Colonic mucosa (tissue), 4 donors: ENCODE data around the gene CFAP206. TPM values are rescaled to one million over a fixed set of nuclear protein-coding genes. Genes with fewer than 3 reads are reported as not detected.

Experiments
- DNase-seq: peaks from one replicate; pipeline ENCODE4 v3.0.0-alpha.2; 2020
- H3K27ac ChIP-seq: fragments of 200-600 bp; one replicate; pipeline ENCODE4 v1.8.0; 2021
- H3K27me3 ChIP-seq: fragments of 200-600 bp; one replicate; pipeline ENCODE4 v1.8.0; 2021
- H3K36me3 ChIP-seq: fragments of 200-600 bp; one replicate; pipeline ENCODE4 v1.8.0; 2021
- H3K4me1 ChIP-seq: fragments of 200-600 bp; one replicate; pipeline ENCODE4 v1.8.0; 2021; ENCODE audit warnings: mild to moderate bottlenecking
- H3K4me3 ChIP-seq: fragments of 200-600 bp; one replicate; pipeline ENCODE4 v1.8.0; 2021
- H3K9ac ChIP-seq, 2 donors: one replicate each; pipeline ENCODE4 v1.7.0; 2013; ENCODE audit warnings: control low read depth in 2 of 2, low read depth in 2 of 2, low read length in 2 of 2
- H3K9me3 ChIP-seq: fragments of 200-600 bp; one replicate; pipeline ENCODE4 v1.8.0; 2021
- CTCF ChIP-seq: fragments of 200-600 bp; IDR thresholded peaks from one replicate; pipeline ENCODE4 v1.8.0; 2022; ENCODE audit warnings: antibody characterized with exemption, mild to moderate bottlenecking
- intact Hi-C: fragments of 100-400 bp; cut with DNase I; formaldehyde crosslinking; loops from one replicate; pipeline ENCODE4 v1.14.1; 2022
- total RNA-seq, 2 donors: library from RNA; stranded (reverse); fragmentation: NEBNext Ultra II Directional in 1 of 2; extraction: Animal tissue kit (Norgen Biotek cat#: 25700) in 1 of 2; gene quantifications; one replicate each; pipeline ENCODE4 v1.2.1, GENCODE V29; 2021
- donor health status: healthy.
- donor health status: DM: no; HTN: no; CAD: no.
- donor health status: DM: no; HTN: no; CAD: no.

CFAP206 gene
- total RNA-seq, 2 donors from 2014 or later, result 0.20 TPM; not detected in 1

DNA sequence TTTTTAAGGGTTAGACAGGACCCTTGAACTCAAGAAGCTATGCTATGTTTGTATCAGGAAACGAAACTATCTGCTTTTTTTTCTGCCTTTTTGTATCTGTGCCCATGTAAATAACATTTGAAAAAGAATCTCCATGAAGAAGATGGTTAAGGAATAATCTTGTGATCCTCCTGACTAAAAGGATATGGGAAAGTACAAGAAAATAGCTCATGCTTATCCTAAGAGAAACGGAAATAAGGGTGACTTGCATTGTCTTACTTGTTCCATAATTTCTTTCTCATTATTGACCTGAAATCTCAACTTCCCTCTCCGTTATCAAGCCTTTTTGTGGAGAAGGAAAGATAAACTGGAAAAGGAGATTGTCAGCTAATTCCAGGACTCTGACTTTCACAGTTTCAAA is 5.9 kb upstream of the CFAP206 start:
- TF ChIP-seq CTCF, result no peak

DNA sequence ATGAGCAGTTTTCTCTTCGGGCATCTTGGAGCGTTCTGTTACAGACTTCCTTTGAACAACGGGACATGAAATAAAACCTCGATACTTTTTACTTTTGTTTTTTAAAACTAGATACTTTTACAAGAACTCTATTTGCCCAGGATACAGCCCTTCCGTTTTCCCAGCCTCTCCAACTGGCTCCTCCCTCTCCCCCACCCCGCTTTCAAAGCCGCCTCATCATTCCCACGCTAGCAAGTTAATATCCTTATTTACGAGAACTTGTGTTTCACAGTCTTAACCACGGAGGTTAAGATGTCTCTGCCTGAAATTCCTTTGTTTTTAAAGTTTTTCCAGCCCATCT is 241 bp upstream of the CFAP206 start:
- Histone ChIP-seq H3K9ac (no peak overlapping the region), H3K4me1 (no peaks in the 10 kb centered on the region), H3K36me3 (no peaks in the 10 kb centered on the region), H3K9me3 (no peaks in the 10 kb centered on the region), H3K27me3 (no peaks in the 10 kb centered on the region), H3K27ac (peak overlapping the region; percentile 86), H3K4me3 (peak overlapping the region; percentile 99)
- DNase-seq, result no peak
- intact Hi-C loops, result no loop called here
- TF ChIP-seq CTCF, result no peak

More for the DNA sequence above, 5.9 kb upstream of the CFAP206 start:
- intact Hi-C loops, result no loop called here
- no peak overlapping the region for H3K4me3 ChIP-seq
- no peak overlapping the region for H3K9ac ChIP-seq
- H3K27ac ChIP-seq, result no peak overlapping the region
- H3K36me3 ChIP-seq, result no peaks in the 10 kb centered on the region
- no peak for DNase-seq
- no peaks in the 10 kb centered on the region for H3K27me3 ChIP-seq
- no peaks in the 10 kb centered on the region for H3K9me3 ChIP-seq
- no peaks in the 10 kb centered on the region for H3K4me1 ChIP-seq

DNA sequence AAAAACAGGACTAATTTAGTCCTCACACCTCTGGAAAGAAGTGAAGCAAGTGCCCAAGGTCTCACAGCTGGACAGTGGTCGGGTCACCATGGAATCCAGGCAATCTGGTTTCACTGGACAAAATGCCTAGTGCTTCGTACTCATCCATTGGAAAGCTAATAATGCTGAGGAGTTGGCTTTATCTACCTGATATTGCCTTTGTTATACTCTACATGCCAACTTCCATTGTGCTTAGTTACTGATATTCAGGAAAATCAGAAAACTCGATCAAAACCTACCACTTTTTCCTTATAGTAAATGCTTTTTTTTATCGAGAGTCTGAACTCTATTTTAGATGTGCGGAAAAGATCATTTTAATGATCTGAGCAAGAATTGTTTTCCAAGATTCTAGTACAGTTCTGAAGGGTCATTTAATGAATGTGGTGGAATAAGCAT is 966 bp downstream of the CFAP206 start:
- Histone ChIP-seq H3K27ac (no peak overlapping the region), H3K9ac (peak overlapping the region; percentile 27 to 41), H3K36me3 (no peaks in the 10 kb centered on the region), H3K9me3 (no peaks in the 10 kb centered on the region), H3K4me3 (peak overlapping the region; percentile 99), H3K4me1 (no peaks in the 10 kb centered on the region), H3K27me3 (no peaks in the 10 kb centered on the region)
- intact Hi-C loops, result no loop called here
- TF ChIP-seq CTCF, result no peak
- no peak for DNase-seq

- Histone ChIP-seq H3K4me1 (no peaks in the 10 kb centered on the region), H3K4me3 (no peak overlapping the region), H3K27me3 (no peaks in the 10 kb centered on the region), H3K36me3 (no peaks in the 10 kb centered on the region), H3K27ac (no peak overlapping the region), H3K9ac (no peak overlapping the region), H3K9me3 (no peaks in the 10 kb centered on the region)
- intact Hi-C loops, result loop anchor here (10.0 kb wide), 1 partner anchor 46 kb away; no protein-coding TSS in a partner anchor
- no peak for TF ChIP-seq CTCF
- no peak for DNase-seq
Measured at GRCh38 chr6:87419266-87419665, 11.5 kb downstream of the CFAP206 start.

DNA sequence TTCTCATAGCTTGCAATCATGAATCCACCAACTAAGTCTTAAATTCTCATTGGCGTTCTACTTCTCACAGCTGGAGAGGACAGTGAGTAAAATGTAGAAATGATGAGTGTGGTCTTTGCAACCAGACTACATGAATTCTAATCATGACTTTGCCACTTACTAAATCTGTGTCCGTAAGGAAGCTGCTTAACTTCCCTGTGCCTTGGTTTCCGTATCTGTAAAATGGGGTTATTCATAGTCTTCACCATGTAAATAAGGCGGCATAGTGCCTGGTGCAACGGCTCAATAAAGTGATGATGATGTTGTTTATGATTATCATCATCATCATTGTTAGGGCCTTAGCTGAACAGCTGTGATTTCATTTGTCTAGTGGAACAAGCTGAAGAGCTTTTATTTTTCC is 12.6 kb downstream of the CFAP206 start:
- Histone ChIP-seq H3K27me3 (no peaks in the 10 kb centered on the region), H3K36me3 (no peaks in the 10 kb centered on the region), H3K9me3 (no peaks in the 10 kb centered on the region), H3K4me3 (no peak overlapping the region), H3K4me1 (no peaks in the 10 kb centered on the region), H3K9ac (no peak overlapping the region), H3K27ac (no peak overlapping the region)
- DNase-seq, result no peak
- intact Hi-C loops, result no loop called here
- no peak for TF ChIP-seq CTCF

DNA sequence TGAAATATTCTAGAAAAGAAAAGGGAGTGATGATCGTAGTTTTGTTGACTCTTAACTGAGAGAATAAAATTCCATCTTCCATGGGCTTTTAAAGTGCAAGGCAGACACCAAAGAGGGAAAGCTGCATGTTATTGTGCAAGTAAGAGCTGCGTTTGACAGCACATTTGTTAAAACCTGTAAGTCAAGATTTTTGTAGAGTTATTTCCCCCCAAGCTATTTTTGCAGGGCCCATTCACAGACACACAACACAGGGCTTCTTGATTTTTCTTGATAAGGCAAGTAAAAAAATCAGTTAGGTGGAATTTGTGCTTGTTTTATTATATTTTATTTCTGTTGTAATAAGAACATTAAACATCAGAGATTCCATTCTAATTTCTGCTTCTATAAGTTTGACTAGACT is 13.8 kb downstream of the CFAP206 start:
- no peak overlapping the region for H3K9ac ChIP-seq
- H3K9me3 ChIP-seq, result no peaks in the 10 kb centered on the region
- no peak overlapping the region for H3K4me3 ChIP-seq
- intact Hi-C loops, result no loop called here
- H3K27me3 ChIP-seq, result no peaks in the 10 kb centered on the region
- H3K4me1 ChIP-seq, result no peaks in the 10 kb centered on the region
- DNase-seq, result no peak
- TF ChIP-seq CTCF, result no peak
- H3K36me3 ChIP-seq, result no peaks in the 10 kb centered on the region
- H3K27ac ChIP-seq, result no peak overlapping the region
